Measurements from ENCODE around the gene SNX8. TPM values are rescaled to one million over a fixed set of nuclear protein-coding genes. Genes with fewer than 3 reads are reported as not detected.

The SNX8 gene
- total and polyA plus RNA-seq, 2 of the 4 experiments (the other 2 are of a cell fraction): 7.7 to 55.9 TPM

DNA sequence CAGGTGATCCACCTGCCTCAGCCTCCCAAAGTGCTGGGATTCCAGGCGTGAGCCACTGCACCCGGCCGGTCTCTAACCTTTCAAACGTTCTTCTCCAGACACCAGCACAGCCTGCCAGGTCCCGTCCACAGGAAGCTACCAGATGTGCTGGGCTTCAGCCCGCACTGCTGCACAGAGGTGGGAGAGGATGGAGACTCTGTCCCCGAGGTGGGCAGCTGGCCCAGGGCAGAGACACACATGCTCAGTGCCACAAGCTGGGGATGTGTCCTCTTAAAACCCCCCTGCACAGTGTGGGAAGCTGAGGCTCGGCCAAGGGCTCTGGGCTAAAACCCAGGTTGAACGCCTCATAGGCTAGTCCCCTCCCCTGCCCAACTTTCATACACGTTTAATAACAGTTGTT lies 62.9 kb downstream of the SNX8 start:
- no peak overlapping the region for H3K23ac ChIP-seq (ENCODE audit: low read depth, low read length)
- H3K4me2 ChIP-seq (ENCODE audit: low read depth, low read length): no peak overlapping the region
- no peaks in the 10 kb centered on the region for H3K9me3 ChIP-seq (ENCODE audit: control insufficient read depth, insufficient read depth, low read length)
- no peak overlapping the region for H2AK9ac ChIP-seq (replicated peaks; ENCODE audit: low read depth, low read length, poor library complexity)
- H3K27me3 ChIP-seq (ENCODE audit: control insufficient read depth, insufficient read depth, low read length): no peaks in the 10 kb centered on the region
- intact Hi-C loops (cut with micrococcal nuclease) (no loop called here), dilution Hi-C loops (cut with HindIII; ENCODE audit: low sequenced_read_pairs, unreplicated experiment) (no loop called here), in situ Hi-C loops (cut with MboI; ENCODE audit: low sequenced_read_pairs) (no loop called here)
- H3K36me3 ChIP-seq (ENCODE audit: control insufficient read depth, insufficient read depth, low read length): peaks cover 12% of the 10 kb centered on the region
- no peak overlapping the region for H2AFZ ChIP-seq (replicated peaks; ENCODE audit: low read length, poor library complexity)
- no peak overlapping the region for H2BK5ac ChIP-seq (ENCODE audit: low read depth, low read length, poor library complexity, severe bottlenecking)
- peaks cover 23% of the 10 kb centered on the region for H3K9me1 ChIP-seq (ENCODE audit: insufficient read depth, low read length)
- H3K56ac ChIP-seq (ENCODE audit: extremely low read depth, insufficient read depth, low read length): no peak overlapping the region
- H4K20me1 ChIP-seq (ENCODE audit: insufficient read depth, low read length): no peaks in the 10 kb centered on the region; the same call in 1 of the 2 replicates
- no TSS peak for BruUV-seq (replicated peaks)
- no peak overlapping the region for H2BK15ac ChIP-seq (ENCODE audit: low read depth, low read length)
- ATAC-seq (ENCODE audit: low read depth) (no peak), DNase-seq (no peak)
- H3K9ac ChIP-seq (ENCODE audit: low read depth, low read length): no peak overlapping the region
- ChIA-PET CTCF (no interaction called here), POLR2A (ENCODE audit: unreplicated experiment) (interaction anchor here (0.8 kb wide), 1 partner anchor 15 kb away, joined by 3 read pairs; no protein-coding TSS in a partner anchor)
- no peak overlapping the region for H4K8ac ChIP-seq (ENCODE audit: low read depth in 2 of 2, low read length in 2 of 2)
- H3K4me3 ChIP-seq (ENCODE audit: insufficient read depth, low read depth, low read length): no peak overlapping the region
- no peak overlapping the region for H4K91ac ChIP-seq (ENCODE audit: insufficient read depth, low read depth, low read length)
- H2BK20ac ChIP-seq (ENCODE audit: low read depth, low read length): no peak overlapping the region
- TF ChIP-seq SMC3 (IDR thresholded peaks at IDR 0.05; ENCODE audit: low read depth, low read length): no peak
- H3K79me1 ChIP-seq (ENCODE audit: low read depth in 1 of 2, low read length in 2 of 2): peaks cover 0 to 36% of the 10 kb centered on the region in 2 experiments; a peak in 2 of 4 replicates
- H3K18ac ChIP-seq (ENCODE audit: low read depth, low read length): no peak overlapping the region
- no peak overlapping the region for H2BK120ac ChIP-seq (ENCODE audit: low read depth, low read length)
- 90% methylated on average over 2 of the region's 10 CpGs; no CpG with 5 or more reads in 1 of the 2 experiments for WGBS, 2 experiments (ENCODE audit: extremely low coverage in 2 of 2, insufficient read length in 1 of 2)
- H3K27ac ChIP-seq (ENCODE audit: insufficient read depth, low read length): no peak overlapping the region
- no peak overlapping the region for H4K5ac ChIP-seq (ENCODE audit: low read depth, low read length)
- no peak overlapping the region for H3K4ac ChIP-seq (ENCODE audit: low read depth, low read length)
- H3K14ac ChIP-seq (replicated peaks; ENCODE audit: low read depth, low read length): no peak overlapping the region
- no peak overlapping the region for H2AK5ac ChIP-seq (ENCODE audit: low read depth, low read length)
- H3K4me1 ChIP-seq (ENCODE audit: control insufficient read depth, insufficient read depth, low read length): peaks cover 16% of the 10 kb centered on the region

All from IMR-90 (cell line).